Measurements from ENCODE around the gene TNS3.
A peak's percentile ranks its signal among the peaks of the same experiment; 100 is the strongest.
"Not testable (repeated sequence)": the region's sequence is repeated elsewhere in the genome, so short reads cannot be mapped to it uniquely, and the experiment has no call there.

TNS3 gene

DNA sequence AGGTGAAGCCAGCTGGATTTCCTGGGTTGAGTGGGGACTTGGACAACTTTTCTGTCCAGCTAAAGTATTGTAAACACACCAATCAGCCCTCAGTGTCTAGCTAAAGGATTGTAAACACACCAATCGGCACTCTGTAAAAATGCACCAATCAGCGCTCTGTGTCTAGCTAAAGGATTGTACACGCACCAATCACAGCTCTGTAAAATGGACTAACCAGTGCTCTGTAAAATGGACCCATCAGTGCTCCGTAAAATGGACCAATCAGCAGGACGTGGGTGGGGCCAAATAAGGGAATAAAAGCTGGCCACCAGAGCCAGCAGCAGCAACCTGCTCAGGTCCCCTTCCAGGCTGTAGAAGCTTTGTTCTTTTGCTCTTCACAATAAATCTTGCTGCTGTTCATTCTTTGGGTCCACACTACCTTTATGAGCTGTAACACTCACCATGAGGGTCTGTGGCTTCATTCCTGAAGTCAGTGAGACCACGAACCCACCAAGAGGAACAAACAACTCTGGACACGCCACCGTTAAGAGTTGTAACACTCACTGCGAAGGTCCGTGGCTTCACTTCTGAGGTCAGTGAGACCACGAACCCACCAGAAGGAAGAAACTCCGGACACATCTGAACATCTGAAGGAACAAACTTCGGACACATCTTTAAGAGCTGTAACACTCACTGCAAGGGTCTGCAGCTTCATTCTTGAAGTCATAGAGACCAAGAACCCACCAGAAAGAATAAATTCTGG, 21.8 kb upstream of the TNS3 start:
- not testable (repeated sequence) for DNase-seq (ENCODE audit: low read depth in 2 of 2)

DNA sequence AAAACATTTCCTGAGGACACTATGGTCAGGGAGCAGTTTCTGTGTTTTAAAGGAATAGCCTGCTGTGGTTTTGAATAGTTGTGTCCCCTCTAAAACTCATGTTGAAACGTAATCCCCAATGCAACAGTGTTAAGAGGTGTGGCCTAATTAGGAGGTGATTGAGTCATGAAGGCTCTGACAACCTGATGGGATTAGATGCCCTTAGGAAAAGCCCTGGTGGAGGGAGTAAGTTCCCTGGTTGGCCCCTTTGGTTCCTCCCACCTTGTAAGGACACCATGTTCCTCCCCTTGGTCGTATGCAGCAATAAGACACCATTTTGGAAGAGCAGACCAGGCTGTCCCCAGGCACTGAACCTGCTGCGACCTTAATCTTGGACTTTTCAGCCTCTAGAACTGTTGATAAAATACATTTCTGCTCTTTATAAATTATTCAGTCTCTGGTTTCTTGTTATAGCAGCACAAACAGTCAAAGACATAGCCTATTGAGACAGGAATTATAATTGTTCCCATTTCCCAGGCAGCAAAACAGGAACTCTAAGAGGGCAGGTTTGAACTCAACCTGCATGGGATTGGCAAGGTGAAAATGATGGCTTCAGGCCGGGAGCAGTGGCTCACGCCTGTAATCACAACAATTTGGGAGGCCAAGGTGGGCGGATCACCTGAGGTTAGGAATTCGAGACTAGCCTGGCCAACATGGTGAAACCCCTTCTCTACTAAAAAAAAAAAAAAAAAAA, 20.5 kb upstream of the TNS3 start:
- DNase-seq (ENCODE audit: low read depth in 2 of 2) = no peak

DNA sequence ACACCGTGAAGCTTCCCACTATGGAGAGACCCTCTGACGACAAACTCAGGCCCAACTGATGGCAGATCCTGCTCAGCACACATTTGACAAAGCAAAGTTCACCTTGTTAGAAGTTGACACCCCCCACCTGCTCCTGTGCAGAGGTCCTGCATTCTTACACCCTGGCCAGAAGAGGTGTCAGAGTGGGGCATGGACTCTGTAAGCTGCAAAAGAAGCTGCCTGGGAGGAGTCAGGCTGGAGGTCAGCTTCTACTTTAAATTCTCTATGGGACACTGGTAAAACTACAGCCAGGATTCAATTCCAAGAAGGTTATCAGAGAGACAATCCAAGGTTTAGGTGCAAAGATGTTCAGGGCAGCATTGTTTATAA, 20.0 kb upstream of the TNS3 start:
- DNase-seq (ENCODE audit: low read depth in 2 of 2) = no peak

DNA sequence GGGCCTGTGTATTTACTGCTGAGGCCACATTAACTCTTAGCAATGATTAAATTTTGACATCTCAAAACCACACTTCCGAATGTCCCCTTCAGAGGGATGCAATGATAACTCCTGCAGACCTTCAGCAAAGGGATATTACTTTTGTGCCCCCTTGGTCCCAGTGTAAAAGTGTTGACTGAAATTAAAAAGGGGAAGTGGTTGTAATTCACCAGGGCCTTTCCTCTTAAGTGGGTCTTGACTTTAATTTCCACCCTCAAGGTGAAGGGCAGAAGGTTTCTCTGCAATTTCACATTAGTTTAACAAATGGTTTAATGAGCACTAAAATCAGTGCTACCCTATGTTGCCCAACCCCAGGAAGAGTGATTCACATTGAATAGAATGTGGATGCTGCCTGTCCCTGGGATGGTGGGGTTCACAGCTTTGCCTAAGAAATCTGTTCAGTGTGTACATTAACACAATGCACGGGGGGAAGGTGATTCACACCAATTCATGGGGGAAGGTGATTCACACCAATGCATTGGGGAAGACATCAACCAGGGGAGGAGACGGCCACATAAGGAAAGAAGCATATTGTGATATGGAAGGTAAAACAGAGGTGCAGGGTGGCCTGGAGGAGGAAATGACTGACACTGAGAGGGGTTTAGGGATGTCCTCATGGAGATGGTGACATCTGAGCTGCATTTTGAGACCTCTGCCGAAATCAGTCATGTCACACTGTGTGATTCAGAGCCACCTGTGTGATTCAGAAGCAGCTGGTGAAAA, 19.4 kb upstream of the TNS3 start:
- DNase-seq (ENCODE audit: low read depth in 2 of 2) = peak; percentile 82

DNA sequence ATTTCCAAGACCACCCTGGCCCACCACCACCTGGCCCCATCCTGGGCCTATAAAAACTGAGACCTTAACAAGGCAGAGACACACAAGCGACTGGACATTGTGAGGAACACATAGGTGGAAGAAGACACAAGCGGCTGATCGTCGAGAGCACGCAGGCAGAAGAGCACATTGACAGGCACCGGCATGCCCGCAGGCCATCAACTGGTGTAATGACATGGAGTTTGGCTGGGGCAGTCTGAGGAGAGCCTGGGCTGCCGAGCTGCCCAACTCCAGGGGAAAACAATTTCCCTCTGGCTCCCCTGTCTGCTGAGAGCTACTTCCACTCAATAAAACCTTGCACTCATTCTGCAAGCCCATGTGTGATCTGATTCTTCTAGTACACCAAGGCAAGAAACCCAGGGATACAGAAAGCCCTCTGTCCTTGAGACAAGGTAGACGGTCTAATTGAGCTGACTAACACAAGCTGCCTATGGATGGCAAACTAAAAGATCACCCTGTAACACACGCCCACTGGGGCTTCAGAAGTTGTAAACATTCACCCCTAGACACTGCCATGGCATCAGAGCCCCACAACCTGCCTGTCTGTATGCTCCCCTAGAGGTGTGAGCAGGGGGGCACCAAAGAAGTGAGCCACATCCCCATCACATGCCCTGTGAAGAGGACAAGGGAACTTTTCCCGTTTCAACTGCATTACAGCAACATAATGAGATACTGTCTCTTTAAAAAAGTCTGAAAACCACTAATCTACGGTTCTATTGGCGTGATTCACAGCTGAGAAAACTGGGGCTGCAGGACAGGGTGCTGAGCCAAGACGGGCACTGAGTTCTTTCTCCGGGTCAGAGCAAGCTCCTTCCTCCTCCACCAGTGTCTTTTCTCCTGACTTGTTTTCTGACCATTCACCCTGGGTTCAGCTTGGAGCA, 18.5 kb upstream of the TNS3 start:
- DNase-seq (ENCODE audit: low read depth in 2 of 2) = no peak

DNA sequence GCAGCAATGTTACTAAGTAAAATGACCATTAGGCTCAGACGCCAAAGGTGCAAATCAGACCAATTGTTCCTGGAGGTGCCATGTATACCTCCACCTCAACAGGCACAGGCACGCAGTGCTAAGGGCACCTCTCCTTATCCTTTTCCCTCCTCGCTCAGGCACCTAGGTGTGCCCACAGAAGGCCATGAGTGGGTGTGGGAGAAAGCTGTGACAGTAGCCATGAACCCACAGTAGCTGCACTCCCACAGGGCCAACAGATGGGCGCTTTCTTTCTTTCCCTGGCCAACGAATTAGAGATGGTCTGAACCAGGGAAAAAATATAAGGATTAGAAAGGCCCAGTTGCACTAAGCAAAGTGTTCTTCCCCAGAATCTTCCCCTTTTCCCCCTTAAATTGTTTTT, 15.5 kb upstream of the TNS3 start:
- no peak for DNase-seq (ENCODE audit: low read depth in 2 of 2)

DNA sequence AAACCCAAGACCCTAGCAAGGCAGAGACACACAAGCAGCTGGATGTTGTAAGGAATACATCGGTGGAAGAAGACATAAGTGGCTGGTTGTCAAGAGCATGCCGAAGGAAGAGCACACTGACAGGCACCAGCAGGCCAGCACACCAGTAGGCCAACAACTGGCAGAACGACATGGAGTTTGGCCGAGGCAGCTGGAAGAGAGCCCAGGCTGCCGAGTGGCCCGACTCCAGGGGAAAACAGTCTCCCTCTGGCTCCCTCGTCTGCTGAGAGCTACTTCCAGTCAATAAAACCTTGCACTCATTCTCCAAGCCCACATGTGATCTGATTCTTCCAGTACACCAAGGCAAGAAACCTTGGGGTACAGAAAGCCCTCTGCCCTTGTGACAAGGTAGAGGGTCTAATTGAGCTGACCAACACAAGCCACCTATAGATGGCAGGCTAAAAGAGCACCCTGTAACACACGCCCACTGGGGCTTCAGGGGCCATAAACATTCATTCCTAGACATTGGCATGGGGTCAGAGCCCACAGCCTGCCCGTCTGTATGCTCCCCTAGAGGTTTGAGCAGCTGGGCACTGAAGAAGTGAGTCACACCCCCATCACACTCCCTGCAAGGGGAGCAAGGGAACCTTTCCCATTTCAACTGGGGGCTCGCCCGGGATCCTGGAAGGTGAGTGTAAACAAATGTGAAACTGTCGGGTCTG, 14.7 kb upstream of the TNS3 start:
- no peak for DNase-seq (ENCODE audit: low read depth in 2 of 2)

DNA sequence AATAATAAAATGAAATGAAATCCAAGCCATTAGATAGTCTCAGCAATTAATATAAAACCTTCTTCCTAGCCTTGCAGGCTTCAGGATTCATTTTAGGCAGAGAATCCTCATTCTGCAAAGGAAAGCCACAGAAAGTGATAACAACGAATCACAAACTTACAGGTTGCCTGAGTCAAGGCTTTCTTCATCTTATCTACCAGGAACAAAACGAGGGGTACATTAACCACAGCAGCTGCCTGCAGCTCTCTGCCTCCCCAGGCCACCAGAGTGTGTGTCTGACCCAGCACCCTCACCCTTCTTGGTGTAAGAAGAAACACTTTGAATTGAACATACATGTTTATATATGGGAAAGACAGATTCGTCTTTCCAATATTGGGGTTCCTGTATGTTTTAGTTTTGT, 12.5 kb upstream of the TNS3 start:
- DNase-seq (ENCODE audit: low read depth in 2 of 2) = no peak

DNA sequence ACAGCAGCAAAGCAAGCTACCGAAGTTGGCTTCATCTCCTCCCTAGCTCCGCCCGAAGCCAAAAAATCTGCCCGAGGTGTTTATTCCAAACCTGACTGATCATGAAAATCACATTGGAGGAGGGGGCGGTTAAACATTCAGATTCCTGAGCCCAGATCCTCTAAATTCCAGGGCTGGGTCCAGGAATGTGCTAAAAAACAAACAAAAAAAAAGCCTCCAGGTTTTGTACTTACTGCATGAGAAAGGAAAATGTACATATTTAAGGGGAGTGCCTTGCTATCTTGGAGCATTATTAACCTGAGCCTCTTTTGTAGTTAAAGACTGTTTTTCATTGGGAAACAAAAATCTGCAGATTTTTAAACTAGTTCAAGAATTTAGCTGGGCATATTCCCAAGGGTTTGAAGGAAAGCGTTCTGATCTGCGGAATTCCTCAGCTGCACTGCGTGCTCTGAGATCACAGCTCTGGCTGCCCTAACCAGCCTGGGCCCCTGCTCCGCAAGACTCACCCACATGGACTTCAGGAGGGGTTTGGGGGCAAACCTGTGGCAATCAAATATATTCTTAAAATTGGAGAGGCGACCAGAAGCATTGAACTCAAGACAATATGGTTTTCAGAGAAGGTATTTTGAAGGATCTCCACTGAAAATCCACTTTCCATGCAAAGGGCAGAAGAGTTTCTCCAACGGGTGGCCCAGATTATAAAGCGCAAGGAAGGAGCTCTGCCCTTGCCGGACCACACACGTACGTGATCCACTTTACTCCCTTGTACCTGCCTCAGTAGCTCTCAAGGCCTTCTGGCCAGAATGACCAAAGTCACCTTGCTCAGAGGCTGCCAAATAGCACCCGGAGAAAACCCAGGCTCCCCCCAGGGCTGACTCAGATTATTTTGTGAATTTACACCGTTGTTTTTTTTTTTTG, 10.0 kb upstream of the TNS3 start:
- no peak for DNase-seq (ENCODE audit: low read depth in 2 of 2)

DNA sequence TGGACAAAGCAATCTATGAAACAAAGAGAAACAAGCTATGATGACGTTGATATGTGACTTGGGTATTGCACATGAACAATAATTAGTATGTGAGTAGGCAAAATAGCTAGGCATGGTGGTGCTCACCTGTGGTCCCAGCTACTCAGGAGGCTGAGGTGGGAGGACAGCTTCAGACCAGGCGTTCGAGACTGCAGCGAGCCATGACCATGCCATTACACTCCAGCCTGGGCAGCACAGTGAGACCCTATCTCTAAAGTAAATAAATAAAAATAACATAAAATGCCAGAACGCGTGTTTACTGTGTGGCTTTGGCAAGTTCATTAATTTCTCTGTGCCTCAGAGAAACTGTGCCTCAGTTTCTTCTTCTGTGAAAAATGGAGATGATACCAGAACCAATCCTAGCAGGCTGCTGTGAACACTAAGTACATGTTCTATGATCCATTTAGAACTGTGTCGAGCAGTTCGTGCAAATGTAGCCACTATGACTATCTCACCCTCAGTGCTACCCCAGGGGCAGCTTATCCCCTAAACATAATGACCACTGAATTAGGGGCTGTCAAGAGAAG, 9.3 kb upstream of the TNS3 start:
- no peak for DNase-seq (ENCODE audit: low read depth in 2 of 2)

DNA sequence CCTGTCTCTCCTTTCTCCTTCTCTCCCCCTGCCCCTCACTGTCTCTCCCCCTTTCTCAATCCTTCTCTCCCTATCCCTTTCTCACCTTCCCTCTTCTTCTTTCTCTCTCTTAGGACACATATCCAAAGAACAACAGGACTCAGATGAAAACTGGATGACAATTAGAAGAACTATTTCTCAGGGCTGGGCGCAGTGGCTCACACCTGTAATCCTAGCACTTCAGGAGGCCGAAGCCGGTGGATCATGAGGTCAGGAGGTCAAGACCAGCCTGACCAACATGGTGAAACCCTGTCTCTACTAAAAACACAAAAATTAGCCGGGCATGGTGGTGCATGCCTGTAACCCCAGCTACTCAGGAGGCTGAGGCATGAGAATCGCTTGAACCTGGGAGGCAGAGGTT, 8.3 kb upstream of the TNS3 start:
- not testable (repeated sequence) for DNase-seq (ENCODE audit: low read depth in 2 of 2)

DNA sequence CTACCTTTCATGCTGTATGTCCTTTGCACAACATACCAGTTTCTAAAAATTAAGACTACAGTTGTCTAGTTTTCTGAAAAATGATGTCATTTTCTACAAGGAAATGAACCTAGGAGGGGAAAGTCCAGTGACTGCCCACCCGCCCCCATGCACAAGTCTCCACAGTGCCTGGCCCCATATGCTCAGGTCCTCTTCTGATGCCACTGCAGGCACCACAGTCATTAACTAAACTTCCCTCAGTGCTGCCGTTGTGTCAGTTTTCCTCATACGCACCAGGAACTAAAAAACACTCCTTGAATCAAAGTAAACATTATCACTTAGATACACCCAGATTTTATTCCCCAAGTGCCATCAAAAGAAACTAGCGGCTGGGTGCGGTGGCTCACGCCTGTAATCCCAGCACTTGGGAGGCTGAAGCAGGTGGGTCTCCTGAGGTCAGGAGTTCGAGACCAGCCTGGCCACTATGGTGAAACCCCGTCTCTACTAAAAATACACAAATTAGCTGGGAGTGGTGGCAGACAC, 6.9 kb upstream of the TNS3 start:
- no peak for DNase-seq (ENCODE audit: low read depth in 2 of 2)

DNA sequence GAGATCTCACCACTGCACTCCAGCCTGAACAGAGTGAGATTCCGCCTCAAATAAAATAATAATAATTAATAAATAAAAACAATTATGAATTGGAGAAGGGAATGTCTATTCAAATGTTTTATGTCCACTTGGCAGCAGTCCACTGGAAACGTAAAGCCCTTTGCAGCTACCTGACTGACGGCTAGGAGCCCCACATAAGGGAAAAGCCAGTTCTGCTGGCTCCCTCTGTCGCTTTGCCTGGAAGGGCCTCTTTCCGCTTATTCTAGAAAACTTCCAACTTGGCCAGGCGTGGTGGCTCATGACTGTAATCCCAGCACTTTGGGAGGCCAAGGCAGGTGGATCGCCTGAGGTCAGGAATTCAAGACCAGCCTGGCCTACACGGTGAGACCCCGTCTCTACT, 6.1 kb upstream of the TNS3 start:
- no peak for DNase-seq (ENCODE audit: low read depth in 2 of 2)

DNA sequence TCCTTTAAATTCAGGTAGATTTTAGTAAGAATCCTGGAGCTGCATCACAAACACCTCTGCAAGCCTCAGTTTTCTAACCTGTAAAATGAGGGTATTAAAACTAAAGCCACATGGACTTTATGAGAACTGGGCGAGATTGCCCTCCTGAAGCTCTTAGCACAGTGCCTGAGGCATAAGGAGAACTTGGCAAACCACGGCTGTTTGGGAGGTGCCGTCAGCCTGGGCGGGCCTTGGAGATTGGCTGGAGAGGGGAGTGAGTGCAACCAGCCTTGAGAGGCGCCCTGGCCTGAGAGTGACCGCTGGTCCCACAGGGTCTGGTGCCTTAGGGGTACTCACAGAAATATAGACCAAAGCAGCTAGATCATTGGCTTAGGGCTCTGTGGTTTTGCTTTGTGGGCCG, 5.4 kb upstream of the TNS3 start:
- DNase-seq (ENCODE audit: low read depth in 2 of 2) = no peak

DNA sequence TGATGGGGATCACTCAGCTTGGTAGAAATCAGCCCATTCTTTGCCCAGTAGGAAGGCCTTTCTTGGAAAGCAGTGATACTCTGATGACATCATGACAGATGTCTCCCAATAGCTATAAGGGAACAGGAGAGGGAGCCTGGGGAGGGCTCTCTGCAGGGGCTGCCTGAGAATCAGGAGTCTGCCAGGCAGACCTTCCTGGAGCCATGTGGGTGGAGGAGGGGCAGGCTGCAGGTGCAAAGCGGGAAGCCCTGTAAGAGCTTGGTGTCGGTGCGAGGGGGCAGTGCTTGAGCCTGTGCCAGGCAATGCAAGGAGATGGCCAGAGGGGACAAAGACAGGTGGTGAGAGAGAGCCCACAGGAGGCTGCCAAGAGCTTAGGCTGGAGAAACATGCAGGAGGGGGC, 5.0 kb upstream of the TNS3 start:
- no peak for DNase-seq (ENCODE audit: low read depth in 2 of 2)

DNA sequence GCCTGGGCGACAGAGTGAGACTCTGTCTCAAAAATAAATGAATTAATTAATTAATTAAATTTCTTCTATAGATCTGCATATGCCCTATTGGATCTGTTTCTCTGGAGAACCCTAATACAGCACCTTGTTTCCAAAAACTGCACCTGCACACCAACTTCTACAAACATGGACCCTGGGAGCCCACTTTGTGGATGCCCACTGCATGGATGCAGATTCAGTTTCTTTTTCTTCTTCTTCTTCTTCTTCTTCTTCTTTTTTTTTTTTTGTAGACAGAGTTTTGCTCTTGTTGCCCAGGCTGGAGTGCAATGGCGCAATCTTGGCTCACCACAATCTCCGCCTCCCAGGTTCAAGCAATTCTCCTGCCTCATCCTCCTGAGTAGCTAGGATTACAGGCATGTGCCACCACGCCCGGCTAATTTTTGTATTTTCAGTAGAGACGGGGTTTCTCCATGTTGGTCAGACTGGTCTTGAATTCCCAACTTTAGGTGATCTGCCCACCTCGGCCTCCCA, 4.3 kb upstream of the TNS3 start:
- not testable (repeated sequence) for DNase-seq (ENCODE audit: low read depth in 2 of 2)

DNA sequence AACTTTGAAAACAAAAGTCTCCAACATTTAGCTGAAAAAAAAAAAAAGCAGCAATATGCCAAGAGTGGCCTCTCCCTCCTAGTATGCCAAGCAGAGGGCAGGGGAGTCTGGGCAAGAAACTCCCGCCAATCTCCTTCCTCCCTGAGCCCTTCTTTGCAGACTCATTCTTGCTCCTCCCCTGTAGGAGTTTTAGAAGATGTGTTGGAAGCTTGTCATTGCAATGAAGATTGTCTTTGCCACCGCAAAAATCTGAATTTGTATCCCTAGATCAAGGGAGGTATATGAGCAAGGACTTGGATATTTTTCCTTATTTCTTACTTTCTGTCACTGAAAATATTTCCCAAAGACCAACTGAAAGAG, 2.6 kb upstream of the TNS3 start:
- no peak for DNase-seq (ENCODE audit: low read depth in 2 of 2)

DNA sequence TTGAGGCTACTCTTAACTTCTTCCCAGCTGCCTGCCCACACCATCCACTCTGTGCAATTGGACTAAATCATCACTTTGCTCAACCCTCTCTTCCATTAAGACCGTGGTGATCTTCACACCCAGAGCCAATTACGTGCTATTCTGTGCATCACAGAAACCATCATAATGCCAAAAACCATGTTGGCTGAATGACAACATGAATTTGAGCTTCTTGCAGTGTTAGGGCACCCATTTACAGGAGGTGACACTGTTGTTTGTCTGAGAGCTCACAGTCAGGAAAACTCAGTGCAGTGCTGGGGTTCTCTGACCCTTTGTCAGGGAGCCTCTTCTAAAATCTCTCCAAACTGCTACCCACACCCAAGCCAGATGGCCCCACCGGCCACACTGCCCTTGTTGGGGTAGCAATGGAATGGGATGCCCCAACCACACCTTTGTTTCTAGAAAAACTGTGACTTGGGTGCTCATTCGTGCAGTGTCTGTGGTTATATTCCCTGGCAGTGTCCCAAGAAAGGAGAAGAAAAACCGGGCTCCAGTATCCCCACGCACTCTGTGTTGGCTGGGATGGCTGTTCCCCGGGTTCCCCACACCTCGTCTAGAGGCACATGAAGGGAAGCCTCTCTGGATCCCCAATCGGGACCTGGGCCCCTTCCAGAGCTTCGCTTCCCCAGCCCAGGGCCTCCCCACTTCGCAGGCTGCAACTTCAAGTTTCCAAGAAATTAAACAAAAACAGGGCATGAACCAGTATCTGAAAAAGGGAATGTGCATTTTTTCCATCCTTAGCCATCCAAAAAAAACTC, 2.0 kb upstream of the TNS3 start:
- no peak for DNase-seq (ENCODE audit: low read depth in 2 of 2)
